Right ventricle myocardium superior (tissue), 1 donor: ENCODE data around the gene GALNT15. TPM values are rescaled to one million over a fixed set of nuclear protein-coding genes. Genes with fewer than 3 reads are reported as not detected.

ENCODE experiments used
- ATAC-seq: fragments of 200-7000 bp; cut with Tn5 transposase; one replicate; pipeline ENCODE4 v1.9.1; 2020; ENCODE audit warnings: mild to moderate bottlenecking; ENCODE audit not compliant: poor library complexity
- DNase-seq: peaks from one replicate; pipeline ENCODE4 v3.0.0-alpha.2; 2020
- intact Hi-C: fragments of 100-400 bp; cut with DNase I; formaldehyde crosslinking; loops from one replicate; pipeline ENCODE4 v1.11.2; 2022
- total RNA-seq: library from RNA; stranded (reverse); fragmentation: NEBNext Ultra II Directional; extraction: Animal tissue kit (Norgen Biotek cat#: 25700); gene quantifications from one replicate; pipeline ENCODE4 v1.2.1, GENCODE V29; 2021
- donor health status: DM: no; HTN: yes; CAD: no; lungs with severe emphysema.

Gene GALNT15
- total RNA-seq, 1 donor from 2014 or later, result 7.2 TPM

DNA sequence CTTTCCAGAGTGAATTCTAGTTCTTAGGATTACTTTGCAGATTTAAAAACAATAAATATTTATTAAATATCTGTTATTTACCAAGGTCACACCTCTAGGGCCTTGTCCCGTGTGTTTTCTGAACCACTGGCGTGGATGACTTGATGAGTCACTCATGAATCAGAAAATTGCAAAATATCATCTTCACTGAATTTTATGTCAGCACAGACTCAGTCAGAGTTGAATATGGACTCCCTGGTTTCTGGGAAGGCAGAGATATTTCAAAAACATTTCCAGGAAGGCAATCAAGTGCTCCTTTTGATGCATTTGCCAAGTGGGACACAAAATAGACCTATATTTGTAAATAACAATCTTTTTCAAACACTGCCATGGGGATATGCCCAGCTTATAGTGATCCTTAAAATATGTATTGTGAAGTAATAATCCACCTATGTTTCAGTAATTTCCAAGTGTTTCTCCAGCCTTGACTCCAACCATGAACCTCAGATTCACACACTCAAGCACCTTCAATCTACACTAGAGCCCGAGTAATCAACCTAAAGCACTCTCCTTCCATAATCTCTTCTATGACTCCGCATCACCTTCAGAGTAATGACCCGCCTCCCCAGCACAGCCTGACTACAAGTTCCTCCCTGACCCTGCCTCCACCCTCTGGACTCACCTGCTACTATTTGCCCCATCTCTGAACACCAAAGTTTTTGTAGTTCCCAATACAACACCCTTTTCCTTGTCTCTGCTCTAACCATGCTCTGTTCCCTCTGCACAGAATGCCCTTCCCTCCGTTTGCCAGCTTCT is 65.9 kb downstream of the GALNT15 start:
- intact Hi-C loops, result loop anchor here (10.0 kb wide), 1 partner anchor 606 kb away; no protein-coding TSS in a partner anchor
- peak; percentile 30 for ATAC-seq

DNA sequence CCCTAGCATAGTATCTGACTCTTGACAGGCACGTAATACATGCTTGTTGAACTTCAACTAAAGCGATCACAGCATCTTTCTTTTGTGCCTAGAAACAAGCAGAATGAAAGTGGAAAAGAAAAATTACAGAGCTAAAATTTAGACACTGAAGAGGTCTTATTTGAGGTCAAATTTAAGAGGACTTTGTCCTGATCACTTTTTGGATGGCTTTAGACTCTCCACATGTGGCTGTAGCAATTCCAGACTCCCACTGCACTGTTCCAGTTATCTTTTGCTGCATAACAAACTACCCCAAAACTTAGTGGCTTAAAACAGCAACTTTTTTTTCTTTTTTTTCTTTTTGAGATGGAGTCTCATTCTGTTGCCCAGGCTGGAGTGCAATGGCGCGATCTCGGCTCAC is 66.7 kb downstream of the GALNT15 start:
- no peak for ATAC-seq
- intact Hi-C loops, result loop anchor here (10.0 kb wide), 1 partner anchor 606 kb away; no protein-coding TSS in a partner anchor
- DNase-seq, result no peak

More for the DNA sequence above, 65.9 kb downstream of the GALNT15 start:
- no peak for DNase-seq

DNA sequence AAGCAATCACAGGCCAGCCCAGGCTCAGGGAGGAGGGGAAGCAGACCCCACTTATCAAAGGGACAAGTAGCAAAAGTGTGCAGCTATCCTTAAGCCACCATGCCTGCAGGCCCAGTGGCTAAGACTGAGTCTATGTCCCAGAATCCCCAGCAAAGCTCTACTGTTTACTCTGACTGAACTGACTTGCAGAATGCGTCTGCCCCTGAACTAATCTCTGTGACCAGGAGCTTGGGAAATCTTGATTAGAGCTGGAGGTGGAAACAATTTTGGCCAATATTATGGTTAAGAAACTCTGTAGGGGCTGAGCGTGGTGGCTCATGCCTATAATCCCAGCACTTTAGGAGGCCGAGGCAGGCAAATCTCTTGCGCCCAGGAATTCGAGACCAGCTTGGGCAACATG is 67.7 kb downstream of the GALNT15 start:
- intact Hi-C loops, result loop anchor here (10.0 kb wide), 1 partner anchor 607 kb away; no protein-coding TSS in a partner anchor
- no peak for DNase-seq
- no peak for ATAC-seq

DNA sequence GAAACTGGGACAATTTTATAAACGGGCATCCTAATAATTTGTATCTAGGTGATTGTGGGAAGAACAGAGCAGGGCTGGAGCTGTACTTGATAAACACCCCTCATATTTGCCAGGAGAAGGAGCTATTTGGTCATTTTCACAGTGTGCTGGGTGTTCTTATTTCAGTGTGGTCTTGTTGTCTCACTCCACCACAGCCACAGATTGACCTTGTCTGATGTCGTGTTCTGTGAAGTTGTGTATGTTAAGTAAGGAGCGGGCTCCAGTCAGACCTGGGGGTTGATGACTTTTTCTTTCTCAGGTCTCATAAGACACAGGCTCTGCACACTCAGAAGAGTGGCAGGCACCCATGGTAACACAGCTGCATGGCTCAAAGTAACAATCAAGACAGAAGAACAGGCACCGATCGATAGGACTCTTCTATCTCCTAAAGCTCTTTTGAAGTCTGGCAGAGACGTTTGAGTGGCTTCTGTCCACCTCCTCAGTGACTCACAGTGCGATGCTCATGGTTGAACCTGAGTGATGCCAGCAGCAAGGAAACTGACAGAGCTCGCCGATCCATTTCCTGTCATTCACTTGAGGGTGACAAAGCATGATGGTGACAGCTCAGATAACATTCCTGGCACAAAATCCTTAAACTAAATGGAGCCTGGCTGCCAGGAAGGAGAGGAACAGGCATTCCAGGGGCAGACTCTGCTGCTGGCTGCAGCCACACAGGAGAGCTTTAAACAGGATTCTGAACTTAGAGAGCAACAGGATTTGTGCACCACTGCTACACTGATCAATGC is 69.4 kb downstream of the GALNT15 start:
- DNase-seq (no peak), ATAC-seq (peak; percentile 77)
- intact Hi-C loops, result loop anchor here (10.0 kb wide), 1 partner anchor 609 kb away; no protein-coding TSS in a partner anchor

DNA sequence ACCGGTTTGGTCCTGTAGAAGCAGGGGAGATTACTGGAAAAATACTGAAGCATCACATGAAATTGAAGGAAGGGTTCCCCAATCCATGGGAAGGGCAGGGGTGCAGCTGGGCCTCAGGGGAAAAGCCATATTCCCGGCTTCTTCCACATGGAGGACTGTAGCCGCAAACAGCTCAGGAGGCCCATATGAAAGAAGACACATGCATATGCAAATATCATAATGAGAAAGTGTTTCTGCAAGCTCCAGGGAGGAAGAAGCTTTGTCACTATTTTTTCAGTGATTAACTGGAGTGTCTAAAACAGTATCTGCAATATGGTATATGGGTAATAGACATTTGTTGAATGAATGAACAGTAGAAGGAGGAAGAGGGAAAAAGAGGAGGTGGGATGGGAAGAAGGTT is 71.1 kb downstream of the GALNT15 start:
- ATAC-seq, result no peak
- DNase-seq, result no peak
- intact Hi-C loops, result loop anchor here (2.0 to 10.0 kb wide), 3 partner anchors 195 to 611 kb away; no protein-coding TSS in a partner anchor

DNA sequence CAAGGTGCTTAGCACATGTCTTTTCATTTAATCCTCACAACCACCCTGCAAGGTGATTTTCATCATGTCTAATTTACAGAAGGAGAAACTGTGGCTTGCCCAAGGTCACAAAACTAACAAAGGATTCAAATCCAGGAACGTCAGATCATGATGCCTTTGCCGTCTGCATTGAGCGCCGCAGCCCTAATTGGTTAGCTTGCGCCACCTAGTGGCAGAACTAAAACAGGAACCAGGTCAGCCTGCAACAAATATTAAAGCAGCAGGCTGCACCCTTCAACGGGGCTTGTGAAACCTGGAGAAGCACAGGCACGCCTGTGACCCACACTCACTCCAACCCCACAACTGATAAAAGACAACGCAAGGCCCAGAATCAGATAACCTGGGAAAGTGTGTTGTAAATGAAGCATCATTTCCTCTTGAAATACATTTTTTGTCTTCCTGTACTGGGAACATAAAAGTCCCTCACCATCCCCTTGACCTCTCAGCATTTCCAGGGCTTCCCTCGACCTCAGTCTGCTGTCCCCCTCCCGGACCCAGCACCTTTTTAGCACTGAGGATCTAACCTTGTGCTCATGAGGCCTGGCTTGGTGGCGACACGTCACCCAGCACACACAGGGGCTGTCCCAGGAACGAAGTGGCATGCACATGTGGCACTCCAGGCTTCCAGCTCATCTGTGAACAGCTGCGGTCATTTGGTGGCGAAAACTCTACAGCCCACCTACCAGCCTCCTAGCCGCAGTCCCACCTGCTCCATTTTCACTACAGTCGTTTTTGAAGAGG is 73.0 kb downstream of the GALNT15 start:
- DNase-seq, result peak; percentile 78
- ATAC-seq, result peak; percentile 69
- intact Hi-C loops, result loop anchor here (2.0 to 10.0 kb wide), 3 partner anchors 197 to 613 kb away; no protein-coding TSS in a partner anchor

DNA sequence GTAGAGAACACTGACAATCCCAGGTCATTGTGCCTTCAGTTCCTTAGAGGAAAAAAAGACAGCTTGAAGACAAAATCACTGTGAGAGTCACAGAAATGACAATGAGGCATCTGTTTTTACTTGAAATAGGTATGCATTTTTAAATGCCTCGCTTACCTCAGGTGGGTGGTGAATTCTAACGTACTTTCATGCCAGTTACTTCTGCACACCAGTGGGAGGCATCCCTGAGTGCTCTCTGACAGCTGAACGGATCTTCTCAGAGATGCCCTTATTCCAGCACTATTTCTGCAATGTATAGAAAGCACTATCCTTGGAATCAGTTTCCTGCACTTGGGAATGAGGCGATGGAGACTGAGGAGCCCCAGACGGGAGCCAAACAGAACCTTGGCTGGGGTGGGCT is 74.1 kb downstream of the GALNT15 start:
- no peak for ATAC-seq

DNA sequence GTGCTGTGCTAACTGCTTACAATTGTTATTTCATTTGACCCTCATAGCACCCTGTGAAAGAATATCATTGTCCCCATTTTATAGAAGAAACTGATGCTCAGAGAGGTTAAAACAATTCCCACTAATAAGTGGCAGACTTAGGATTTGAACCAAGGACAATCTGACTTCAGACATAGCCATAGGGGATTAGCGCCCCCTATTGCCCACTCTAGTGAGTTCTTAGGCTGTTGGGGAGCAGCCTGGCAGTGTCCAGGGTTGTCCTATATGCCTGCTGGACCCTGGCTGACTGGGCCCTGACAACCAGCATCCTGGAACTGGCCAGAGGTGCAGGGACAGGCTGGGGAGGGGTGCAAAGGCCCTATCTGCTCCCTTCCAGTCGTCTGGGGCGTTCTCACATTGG is 74.9 kb downstream of the GALNT15 start:
- intact Hi-C loops, result loop anchor here (5.0 to 10.0 kb wide), 2 partner anchors 432 to 615 kb away; no protein-coding TSS in a partner anchor
- no peak for DNase-seq

More for the DNA sequence above, 74.1 kb downstream of the GALNT15 start:
- DNase-seq, result no peak
- intact Hi-C loops, result loop anchor here (5.0 to 10.0 kb wide), 2 partner anchors 431 to 614 kb away; no protein-coding TSS in a partner anchor

DNA sequence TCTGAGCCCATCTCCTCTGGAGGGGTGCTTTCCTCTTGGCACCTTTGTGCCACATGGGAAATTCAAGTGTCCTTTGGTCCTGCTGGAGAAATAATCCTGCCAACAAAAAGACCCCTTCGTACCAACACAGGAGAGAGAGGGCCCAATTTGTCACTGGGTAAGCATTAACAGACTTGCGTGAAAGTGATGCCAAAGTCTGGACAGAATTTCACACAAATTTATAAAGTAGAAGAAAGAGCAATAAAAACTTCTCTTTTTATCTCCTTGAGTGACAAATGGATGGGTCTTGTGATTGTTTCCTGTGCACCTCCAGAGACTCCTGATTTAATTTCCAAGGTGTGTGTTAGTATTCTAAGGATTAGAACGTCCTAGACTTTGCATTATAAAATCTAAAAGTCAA is 75.4 kb downstream of the GALNT15 start:
- DNase-seq (no peak), ATAC-seq (no peak)
- intact Hi-C loops, result loop anchor here (5.0 to 10.0 kb wide), 2 partner anchors 433 to 615 kb away; no protein-coding TSS in a partner anchor

More for the DNA sequence above, 74.9 kb downstream of the GALNT15 start:
- no peak for ATAC-seq

DNA sequence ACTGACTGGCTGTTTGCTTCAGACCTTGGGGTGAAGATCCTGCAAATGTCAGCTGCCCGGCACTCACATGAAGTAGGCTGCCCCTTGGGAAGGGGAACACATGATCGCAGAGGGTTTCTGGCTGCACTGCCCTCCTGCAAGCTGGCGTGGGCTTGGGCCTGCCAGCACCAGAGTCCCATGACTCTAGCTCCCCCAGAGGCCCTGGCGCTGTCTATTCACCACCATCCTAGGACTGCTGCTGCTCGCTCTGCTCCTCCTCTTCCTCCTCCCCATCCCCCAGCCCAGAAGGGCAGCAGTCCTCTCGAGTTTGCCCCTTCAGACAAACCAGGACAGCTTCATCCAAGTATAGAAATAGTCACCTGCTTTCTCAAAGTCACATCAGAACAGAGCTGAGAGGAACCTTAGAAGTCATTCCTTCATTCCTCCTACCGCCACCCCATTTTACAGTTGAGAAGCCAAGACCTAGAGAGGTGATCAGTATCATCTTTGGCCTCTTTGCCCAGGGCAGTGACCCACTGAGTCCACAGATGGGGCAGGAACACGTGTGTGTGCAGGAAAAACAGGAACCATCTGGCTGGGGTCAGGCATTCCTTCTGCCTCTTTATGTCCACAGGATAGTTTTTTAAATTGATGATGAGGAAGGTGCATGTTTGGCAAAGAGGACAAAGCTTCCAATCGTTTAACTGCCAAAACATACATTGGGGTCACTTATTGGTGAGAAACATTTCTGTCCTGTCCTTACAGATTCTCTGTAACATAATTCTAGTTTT is 77.0 kb downstream of the GALNT15 start:
- ATAC-seq (no peak), DNase-seq (no peak)
- intact Hi-C loops, result no loop called here

DNA sequence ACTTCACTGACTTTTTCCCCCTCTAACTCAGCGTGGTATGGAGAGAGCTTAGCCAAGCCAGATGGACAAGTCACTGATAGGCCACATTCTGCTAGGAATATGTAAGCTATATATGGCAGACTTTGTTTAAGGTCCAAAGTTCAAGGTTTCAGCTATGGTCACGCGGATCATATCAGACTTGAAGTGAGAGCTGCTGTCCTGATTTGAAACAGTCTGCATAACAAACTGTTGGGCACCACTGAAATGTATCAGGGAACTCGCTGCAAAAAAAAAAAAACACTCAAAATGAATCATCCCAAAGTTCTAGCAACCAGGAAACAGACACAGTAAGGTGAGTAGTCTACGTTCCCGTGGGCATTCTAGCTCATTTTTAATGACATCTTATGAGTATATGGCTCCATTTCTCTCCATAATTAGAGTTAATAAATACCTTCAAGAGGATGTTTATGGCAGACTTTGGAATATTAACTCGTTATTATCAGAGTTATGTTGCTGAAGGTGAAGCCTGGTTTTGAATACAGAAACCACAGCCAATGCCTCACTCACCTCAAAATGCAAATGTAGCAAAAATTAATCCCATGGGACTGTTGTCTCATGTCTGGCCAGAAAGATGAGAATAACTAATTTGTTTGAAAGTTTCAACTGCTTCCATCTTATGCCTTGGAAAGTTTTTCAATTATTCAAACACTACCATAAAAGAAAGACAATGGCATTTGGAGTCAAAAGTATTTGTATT is 77.9 kb downstream of the GALNT15 start:
- intact Hi-C loops, result no loop called here
- ATAC-seq, result no peak
- DNase-seq, result no peak

DNA sequence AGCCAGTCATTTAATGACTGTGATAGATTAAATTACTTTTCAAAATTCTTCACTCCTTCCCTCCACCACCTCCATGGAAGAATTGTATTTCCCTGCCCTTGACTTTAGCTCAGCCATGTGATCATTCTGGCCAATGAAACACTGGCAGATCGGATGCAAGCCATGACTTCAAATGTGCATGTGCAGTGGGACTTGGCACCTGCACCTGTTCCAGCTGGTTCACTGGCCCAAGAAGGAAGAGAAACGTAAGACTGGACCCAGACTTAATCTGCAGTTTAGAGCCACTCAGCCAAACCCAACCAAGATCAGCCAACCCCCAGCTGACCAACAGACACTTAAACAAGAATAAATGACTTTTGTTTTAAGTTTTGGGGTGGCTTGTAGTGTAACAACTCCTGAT is 78.5 kb downstream of the GALNT15 start:
- intact Hi-C loops, result no loop called here
- no peak for DNase-seq
- ATAC-seq, result no peak

DNA sequence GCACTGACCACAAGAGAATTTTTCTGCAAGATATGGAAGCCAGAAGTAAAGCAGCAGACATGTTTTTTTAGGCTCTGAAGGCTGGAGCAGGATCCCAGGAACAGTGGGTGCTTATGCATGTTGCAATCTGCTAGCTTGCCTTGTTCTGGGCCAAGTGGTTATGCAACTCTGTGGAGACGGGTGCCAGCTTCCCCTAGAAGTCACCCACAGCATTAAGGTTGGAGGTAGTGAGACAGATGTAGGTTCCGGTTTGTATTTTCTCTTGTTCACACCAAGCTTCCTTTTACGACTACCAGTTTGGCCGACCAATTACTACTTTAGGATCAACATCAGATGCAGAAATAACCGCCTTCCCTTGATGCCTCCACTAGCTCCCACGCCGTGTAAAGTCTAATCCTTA is 79.1 kb downstream of the GALNT15 start:
- intact Hi-C loops, result no loop called here
- DNase-seq (peak; percentile 74), ATAC-seq (peak; percentile 96)

DNA sequence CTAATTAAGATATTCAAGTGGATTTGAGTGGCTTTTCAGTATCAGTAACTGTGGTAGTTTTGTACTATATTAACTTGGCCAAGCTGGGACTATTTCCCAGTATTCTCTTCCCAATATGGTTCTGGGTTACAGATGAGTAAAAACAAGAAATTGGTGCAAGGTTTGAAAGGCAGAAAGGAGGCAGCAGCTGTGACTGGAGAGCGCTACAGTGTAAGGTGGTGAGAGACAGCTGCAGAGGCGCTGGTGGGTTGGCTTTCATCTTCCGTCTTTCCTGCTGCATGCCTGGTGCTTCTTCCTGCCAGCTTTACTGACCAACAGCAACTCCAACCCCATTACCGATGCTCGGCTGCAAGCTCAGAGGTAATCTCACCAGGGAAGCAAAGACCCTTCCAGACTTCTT is 80.4 kb downstream of the GALNT15 start:
- ATAC-seq (no peak), DNase-seq (no peak)
- intact Hi-C loops, result no loop called here

DNA sequence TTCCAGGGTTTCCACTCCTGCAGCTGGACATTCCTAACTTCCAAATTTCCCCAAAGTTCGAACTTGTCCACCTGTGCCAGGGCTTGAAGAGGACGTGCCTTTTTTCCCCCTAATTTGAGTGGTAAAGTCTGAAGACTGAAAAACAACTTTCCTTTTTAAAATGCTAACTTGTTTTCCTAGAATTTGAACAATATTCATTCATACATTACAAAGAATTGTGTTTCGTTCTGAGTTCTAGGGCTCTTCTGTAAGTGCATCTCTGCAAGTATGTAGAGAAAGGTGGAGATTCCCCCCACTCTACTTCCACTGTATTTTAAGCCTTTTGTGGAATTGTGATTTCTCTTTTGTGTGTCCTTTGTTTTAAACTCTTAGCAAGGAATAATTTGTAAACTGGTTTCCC is 80.8 kb downstream of the GALNT15 start:
- intact Hi-C loops, result no loop called here
- no peak for ATAC-seq
- no peak for DNase-seq

DNA sequence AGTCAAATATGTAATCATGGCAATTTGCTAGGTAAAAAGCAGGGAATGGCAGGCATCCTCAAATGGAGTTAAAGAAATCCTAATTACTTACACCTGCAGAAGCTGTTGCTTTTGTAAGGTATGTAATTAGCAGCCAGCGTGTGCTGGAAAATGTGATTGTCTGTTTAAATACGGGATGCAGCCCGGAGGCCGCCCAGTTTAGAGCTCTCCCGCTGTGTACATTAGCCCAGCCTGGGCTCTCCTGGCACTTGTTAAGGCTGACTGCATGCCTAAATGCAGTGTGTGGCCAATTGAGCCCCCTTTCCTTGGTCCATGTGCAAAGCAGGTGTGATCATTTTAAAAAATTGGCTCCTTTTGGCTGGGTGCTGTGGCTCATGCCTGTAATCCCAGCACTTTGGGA is 81.2 kb downstream of the GALNT15 start:
- no peak for ATAC-seq
- DNase-seq, result no peak
- intact Hi-C loops, result no loop called here

DNA sequence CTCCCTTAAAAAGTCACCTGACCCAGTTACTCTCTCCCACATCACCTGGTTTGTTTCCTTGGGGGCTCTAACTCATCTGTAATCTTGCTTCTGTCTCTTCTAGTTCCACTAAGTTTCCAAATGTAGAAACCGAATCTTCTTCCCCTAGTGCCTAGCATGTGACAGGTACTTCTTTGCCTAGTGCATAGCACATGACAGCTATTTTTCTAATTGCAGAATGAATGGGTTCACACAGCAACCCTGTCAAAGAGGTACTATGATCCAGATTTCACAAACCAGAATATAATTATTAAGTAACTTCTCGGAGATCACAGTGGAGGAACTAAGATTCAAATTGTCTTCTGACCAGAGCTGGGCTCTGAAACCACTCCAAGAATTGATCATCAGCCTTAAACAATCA is 82.8 kb downstream of the GALNT15 start:
- ATAC-seq (no peak), DNase-seq (no peak)
- intact Hi-C loops, result no loop called here
